Neural progenitor cell (in vitro differentiated cells): Measurements from ENCODE around the gene RTN4RL1.

ENCODE experiments used
- CTCF ChIP-seq: fragments of 200-600 bp; sonication (generic); IDR thresholded peaks from 2 replicates; pipeline ENCODE4 v1.5.1; 2017; ENCODE audit warnings: antibody characterized with exemption, mild to moderate bottlenecking
- EZH2 ChIP-seq: fragments of 200-600 bp; sonication (generic); IDR thresholded peaks from 2 replicates; pipeline ENCODE4 v1.6.1; 2017; ENCODE audit warnings: antibody characterized with exemption, mild to moderate bottlenecking, moderate library complexity
- EZH2phosphoT487 ChIP-seq: fragments of 200-600 bp; sonication (generic); IDR thresholded peaks from 2 replicates; pipeline ENCODE4 v1.6.1; 2017; ENCODE audit warnings: antibody characterized with exemption

DNA sequence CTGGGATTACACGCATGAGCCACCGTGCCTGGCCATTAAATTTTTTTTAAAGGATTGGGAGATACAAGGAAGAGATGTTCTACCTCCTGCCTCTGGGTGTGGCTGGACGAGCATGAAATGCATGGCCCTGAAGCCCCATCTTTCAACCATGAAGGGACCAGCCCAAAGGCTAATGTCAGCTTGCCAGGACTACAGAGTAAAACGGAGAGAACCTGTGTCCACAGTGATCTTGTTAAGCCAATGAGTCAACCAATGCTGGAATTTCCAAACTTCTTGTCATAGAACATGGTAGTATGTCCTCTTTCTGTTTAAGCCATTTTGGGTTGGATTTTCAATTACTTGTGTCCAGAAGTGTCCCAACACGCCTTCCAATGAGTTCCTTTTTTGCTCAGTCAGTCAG, 71.3 kb downstream of the RTN4RL1 start:
- TF ChIP-seq CTCF (no peak), EZH2 (no peak), EZH2phosphoT487 (no peak)
